ENCODE data around the gene PPP6C. TPM values are rescaled to one million over a fixed set of nuclear protein-coding genes. Genes with fewer than 3 reads are reported as not detected.
A peak's percentile ranks its signal among the peaks of the same experiment; 100 is the strongest.
"Not testable (repeated sequence)": the region's sequence is repeated elsewhere in the genome, so short reads cannot be mapped to it uniquely, and the experiment has no call there.

PPP6C gene
- total RNA-seq, 1 donor from 2014 or later: 37.9 TPM

DNA sequence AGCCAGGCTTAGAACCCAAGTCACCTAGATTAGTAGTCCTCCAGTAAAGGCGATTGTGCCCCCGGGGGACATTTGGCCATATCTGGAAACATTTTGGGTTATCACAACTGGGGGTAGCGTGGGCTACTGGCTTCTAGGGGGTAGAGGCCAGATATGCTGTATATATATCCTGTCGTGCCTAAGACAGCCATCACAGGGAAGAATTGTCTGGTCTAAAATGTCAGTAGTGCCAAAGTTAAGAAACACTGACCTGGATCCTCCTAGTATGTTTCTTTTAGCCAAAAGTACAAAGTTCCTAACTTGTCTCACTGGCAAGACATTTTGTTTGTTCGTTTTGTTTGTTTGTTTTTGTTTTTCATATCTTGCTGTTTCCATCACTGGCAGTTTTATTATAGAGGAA is 24.6 kb upstream of the PPP6C start:
- no peak for TF ChIP-seq CTCF (IDR thresholded peaks at IDR 0.05)
- H3K27me3 Mint-ChIP-seq (ENCODE audit: unreplicated experiment): no peaks in the 10 kb centered on the region
- no peak overlapping the region for H3K27ac Mint-ChIP-seq (ENCODE audit: unreplicated experiment)
- no peak overlapping the region for H3K4me3 Mint-ChIP-seq (ENCODE audit: unreplicated experiment)
- no peak for DNase-seq (ENCODE audit: extremely low spot score, unreplicated experiment)
- H3K36me3 Mint-ChIP-seq (ENCODE audit: unreplicated experiment): peaks cover 18% of the 10 kb centered on the region
- H3K4me1 Mint-ChIP-seq (ENCODE audit: unreplicated experiment): no peaks in the 10 kb centered on the region
- no peaks in the 10 kb centered on the region for H3K9me3 Mint-ChIP-seq (ENCODE audit: unreplicated experiment)

- TF ChIP-seq CTCF (IDR thresholded peaks at IDR 0.05): no peak
- Mint-ChIP-seq H3K9me3 (ENCODE audit: unreplicated experiment) (no peaks in the 10 kb centered on the region), H3K27ac (ENCODE audit: unreplicated experiment) (no peak overlapping the region), H3K4me3 (ENCODE audit: unreplicated experiment) (no peak overlapping the region), H3K4me1 (ENCODE audit: unreplicated experiment) (peaks cover 9% of the 10 kb centered on the region), H3K36me3 (ENCODE audit: unreplicated experiment) (peaks cover 21% of the 10 kb centered on the region), H3K27me3 (ENCODE audit: unreplicated experiment) (no peaks in the 10 kb centered on the region)
- no peak for DNase-seq (ENCODE audit: extremely low spot score, unreplicated experiment)
Observed at GRCh38 chr9:125204477-125204876, 14.9 kb upstream of the PPP6C start.

GRCh38 chr9:125202846-125203618 is 13.4 kb upstream of the PPP6C start:
- Mint-ChIP-seq H3K36me3 (ENCODE audit: unreplicated experiment) (peaks cover 15% of the 10 kb centered on the region), H3K27me3 (ENCODE audit: unreplicated experiment) (no peaks in the 10 kb centered on the region), H3K9me3 (ENCODE audit: unreplicated experiment) (no peaks in the 10 kb centered on the region), H3K4me3 (ENCODE audit: unreplicated experiment) (no peak overlapping the region), H3K4me1 (ENCODE audit: unreplicated experiment) (peaks cover 10% of the 10 kb centered on the region), H3K27ac (ENCODE audit: unreplicated experiment) (no peak overlapping the region)
- no peak for DNase-seq (ENCODE audit: extremely low spot score, unreplicated experiment)
- TF ChIP-seq CTCF (IDR thresholded peaks at IDR 0.05): no peak

DNA sequence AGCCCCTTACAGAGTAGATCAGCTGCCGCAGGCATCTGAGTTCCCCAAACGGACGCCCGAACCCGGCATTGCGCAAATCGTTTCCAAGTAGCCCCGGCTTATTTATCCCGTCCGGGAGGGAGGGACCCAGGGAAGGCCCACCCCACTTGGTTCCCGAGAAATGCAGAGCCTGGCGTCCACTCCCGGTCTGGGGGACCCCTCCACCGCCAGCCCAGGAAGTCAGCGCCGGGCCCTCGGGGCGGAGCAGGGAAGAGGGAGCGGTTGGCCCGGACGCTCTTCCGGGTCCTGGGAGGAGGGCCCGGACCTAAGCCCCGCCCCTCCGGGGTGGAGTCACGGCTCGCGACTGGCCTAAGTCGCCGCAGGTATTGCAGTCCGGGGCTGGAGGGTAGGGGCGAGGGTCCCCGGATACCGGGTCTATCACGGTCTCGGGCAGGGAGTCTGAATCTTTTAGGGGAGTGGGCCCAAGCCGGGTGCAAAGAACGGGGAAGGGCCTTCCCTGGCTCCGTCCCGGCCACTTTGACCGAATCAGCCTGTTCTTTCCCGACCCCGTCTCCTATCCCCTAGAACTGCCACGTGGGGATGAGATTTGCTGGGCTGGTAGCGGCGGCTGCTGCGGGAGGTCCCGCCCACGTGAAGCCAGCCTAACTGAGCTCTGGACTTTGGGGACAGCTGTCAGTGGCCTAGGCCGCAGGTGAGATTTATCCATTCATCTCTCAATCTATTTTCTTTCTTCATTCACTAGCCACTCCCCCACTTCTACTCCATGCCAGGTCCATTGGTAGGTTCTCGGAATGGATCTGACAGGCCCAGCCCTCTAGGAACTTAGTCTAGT is 10.8 kb upstream of the PPP6C start, which contains the start of gene RABEPK:
Gene RABEPK (plus strand): TSS at position 327 of the 832 bp plus-strand sequence. CDS start 2,472 bp downstream, outside the sequence.
- H3K4me3 Mint-ChIP-seq (ENCODE audit: unreplicated experiment): peak within 1 kb of the TSS; percentile 93
- H3K4me1 Mint-ChIP-seq (ENCODE audit: unreplicated experiment): peaks cover 10% of the 10 kb centered on the region
- peak within 1 kb of the TSS; percentile 94 for H3K27ac Mint-ChIP-seq (ENCODE audit: unreplicated experiment)
- TF ChIP-seq CTCF (IDR thresholded peaks at IDR 0.05): no peak
- DNase-seq (ENCODE audit: extremely low spot score, unreplicated experiment): peak; percentile 96
- H3K27me3 Mint-ChIP-seq (ENCODE audit: unreplicated experiment): no peaks in the 10 kb centered on the region
- peaks cover 8% of the 10 kb centered on the region for H3K36me3 Mint-ChIP-seq (ENCODE audit: unreplicated experiment)
- H3K9me3 Mint-ChIP-seq (ENCODE audit: unreplicated experiment): no peaks in the 10 kb centered on the region

DNA sequence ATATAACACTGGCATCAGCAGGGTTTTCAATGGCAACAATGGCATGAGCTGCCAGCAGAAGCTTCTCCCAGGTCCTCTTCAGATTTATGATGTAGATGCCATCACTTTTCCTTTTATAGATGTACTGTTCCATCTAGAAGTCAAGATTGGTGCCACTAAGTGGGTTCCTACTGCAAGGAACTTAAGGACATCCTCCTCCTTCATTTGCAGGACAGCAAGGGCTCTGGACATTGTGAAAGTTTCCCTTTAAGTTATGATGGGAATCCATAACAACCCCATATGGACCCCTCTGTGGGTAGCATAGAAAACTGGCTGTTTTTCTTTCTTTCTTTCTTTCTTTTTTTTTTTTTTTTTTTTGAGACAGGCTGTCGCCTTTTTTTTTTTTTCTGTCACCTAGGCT is 6.0 kb upstream of the PPP6C start:
- H3K4me3 Mint-ChIP-seq (ENCODE audit: unreplicated experiment); H3K4me1 Mint-ChIP-seq (ENCODE audit: unreplicated experiment); H3K27me3 Mint-ChIP-seq (ENCODE audit: unreplicated experiment); H3K9me3 Mint-ChIP-seq (ENCODE audit: unreplicated experiment); H3K36me3 Mint-ChIP-seq (ENCODE audit: unreplicated experiment); DNase-seq (ENCODE audit: extremely low spot score, unreplicated experiment); H3K27ac Mint-ChIP-seq (ENCODE audit: unreplicated experiment): not testable (repeated sequence)

DNA sequence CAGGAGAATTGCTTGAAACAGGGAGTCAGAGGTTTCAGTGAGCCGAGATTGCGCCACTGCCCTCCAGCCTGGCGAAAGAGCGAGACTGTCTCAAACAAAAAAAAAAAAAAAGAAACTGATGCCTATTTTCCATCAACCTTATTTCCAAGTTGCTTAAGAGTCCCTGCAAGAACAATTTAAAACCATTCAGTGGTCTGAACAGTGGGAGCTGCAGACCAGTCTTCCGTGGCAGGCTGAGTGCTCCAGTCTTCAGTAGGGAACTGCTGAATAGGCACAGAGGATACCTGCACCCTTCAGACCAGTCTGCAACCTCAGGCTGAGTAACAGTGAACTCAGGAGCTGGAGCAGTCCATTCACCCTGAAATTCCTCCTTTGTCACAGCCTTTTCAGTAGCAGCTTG is 4.9 kb upstream of the PPP6C start:
- H3K4me1 Mint-ChIP-seq (ENCODE audit: unreplicated experiment): peaks cover 13% of the 10 kb centered on the region
- not testable (repeated sequence) for DNase-seq (ENCODE audit: extremely low spot score, unreplicated experiment); H3K36me3 Mint-ChIP-seq (ENCODE audit: unreplicated experiment); H3K27me3 Mint-ChIP-seq (ENCODE audit: unreplicated experiment); H3K4me3 Mint-ChIP-seq (ENCODE audit: unreplicated experiment); H3K27ac Mint-ChIP-seq (ENCODE audit: unreplicated experiment); H3K9me3 Mint-ChIP-seq (ENCODE audit: unreplicated experiment)
